ENCODE data around the gene CENPP.

Gene CENPP

DNA sequence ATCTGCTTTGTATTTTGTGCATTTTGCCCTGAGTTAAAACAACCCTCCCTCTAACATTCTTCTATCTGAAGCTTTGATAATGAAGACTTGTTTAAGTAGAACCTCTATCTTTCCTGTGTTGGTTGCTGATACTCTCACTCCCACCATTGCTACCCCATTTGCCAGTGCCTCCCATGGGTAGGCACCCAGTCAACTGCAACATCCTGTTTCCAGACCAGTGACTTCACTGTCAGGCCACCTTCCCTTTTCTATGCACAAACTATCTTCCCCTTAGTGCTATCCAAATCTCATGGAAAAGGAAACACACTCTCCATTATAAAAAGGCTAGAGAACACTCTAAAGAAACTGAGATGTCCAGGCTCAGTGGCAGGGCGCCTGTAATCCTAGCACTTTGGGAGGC is 26.6 kb upstream of the CENPP start:
- no peak for DNase-seq (ENCODE audit: low read depth, low spot score)
- no peak overlapping the region for H3K4me3 ChIP-seq
- no peak overlapping the region for H3K27ac ChIP-seq
- H3K9me3 ChIP-seq (ENCODE audit: low read depth, low read length): no peaks in the 10 kb centered on the region
- no peak overlapping the region for H3K9ac ChIP-seq (ENCODE audit: insufficient read length)
- peaks cover 76% of the 10 kb centered on the region for H3K36me3 ChIP-seq (ENCODE audit: insufficient read depth, low read length)
- TF ChIP-seq EZH2 (IDR thresholded peaks at IDR 0.05) (no peak), FOXP2 (optimal IDR thresholded peaks at IDR 0.05; ENCODE audit: control extremely low read depth, extremely low read length, insufficient read depth) (no peak), POLR2AphosphoS5 (IDR thresholded peaks at IDR 0.05; ENCODE audit: borderline replicate concordance, low read depth, low read length) (no peak)

DNA sequence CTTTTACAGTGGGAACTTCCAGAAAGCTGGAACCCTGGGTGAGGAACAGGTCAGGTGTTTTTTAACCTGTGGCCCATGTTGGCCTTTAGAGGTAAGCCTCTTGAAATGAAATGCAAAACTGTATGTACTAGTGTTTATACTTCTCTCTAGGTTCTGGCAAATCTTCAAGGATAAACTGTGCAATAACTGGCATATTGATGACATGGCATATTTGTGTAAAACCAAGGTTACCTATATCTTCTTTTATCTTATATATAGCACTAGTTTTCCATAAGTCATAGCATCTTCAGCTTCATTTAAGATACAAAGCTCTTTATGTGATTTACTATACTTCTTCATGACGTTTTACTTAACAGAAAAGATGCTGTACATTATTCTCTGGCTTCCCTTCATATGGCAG is 24.8 kb upstream of the CENPP start:
- peak overlapping the region; percentile 9 for H3K9ac ChIP-seq (ENCODE audit: insufficient read length)
- H3K4me3 ChIP-seq: no peak overlapping the region
- peaks cover 92% of the 10 kb centered on the region for H3K36me3 ChIP-seq (ENCODE audit: insufficient read depth, low read length)
- H3K9me3 ChIP-seq (ENCODE audit: low read depth, low read length): no peaks in the 10 kb centered on the region
- H3K27ac ChIP-seq: no peak overlapping the region
- TF ChIP-seq EZH2 (IDR thresholded peaks at IDR 0.05): no peak
- no peak for TF ChIP-seq FOXP2 (optimal IDR thresholded peaks at IDR 0.05; ENCODE audit: control extremely low read depth, extremely low read length, insufficient read depth)
- TF ChIP-seq POLR2AphosphoS5 (IDR thresholded peaks at IDR 0.05; ENCODE audit: borderline replicate concordance, low read depth, low read length): no peak
- DNase-seq (ENCODE audit: low read depth, low spot score): no peak

DNA sequence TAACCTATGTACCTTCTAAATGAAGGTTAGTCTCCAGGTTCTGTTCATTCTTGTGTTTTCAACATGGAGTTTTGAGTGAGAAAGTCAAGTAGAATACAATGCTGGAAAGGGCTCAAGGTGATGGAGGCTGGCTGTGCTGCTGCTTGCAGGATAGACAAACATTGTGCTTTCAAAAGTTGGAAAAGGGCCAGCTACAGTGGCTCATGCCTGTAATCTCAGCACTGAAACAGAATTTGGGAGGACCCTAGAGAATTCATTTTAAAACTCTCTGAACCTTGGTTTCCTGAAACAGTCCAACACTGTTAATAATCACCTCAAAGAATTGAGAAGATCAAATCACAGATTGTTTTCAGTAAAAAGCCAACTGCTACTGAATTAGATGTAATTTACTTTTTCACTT is 16.9 kb upstream of the CENPP start:
- Histone ChIP-seq H3K4me3 (no peak overlapping the region), H3K9me3 (ENCODE audit: low read depth, low read length) (no peaks in the 10 kb centered on the region), H3K9ac (ENCODE audit: insufficient read length) (no peak overlapping the region), H3K36me3 (ENCODE audit: insufficient read depth, low read length) (peaks cover 80% of the 10 kb centered on the region), H3K27ac (no peak overlapping the region)
- TF ChIP-seq EZH2 (IDR thresholded peaks at IDR 0.05) (no peak), POLR2AphosphoS5 (IDR thresholded peaks at IDR 0.05; ENCODE audit: borderline replicate concordance, low read depth, low read length) (no peak), FOXP2 (optimal IDR thresholded peaks at IDR 0.05; ENCODE audit: control extremely low read depth, extremely low read length, insufficient read depth) (no peak)
- DNase-seq (ENCODE audit: low read depth, low spot score): no peak

DNA sequence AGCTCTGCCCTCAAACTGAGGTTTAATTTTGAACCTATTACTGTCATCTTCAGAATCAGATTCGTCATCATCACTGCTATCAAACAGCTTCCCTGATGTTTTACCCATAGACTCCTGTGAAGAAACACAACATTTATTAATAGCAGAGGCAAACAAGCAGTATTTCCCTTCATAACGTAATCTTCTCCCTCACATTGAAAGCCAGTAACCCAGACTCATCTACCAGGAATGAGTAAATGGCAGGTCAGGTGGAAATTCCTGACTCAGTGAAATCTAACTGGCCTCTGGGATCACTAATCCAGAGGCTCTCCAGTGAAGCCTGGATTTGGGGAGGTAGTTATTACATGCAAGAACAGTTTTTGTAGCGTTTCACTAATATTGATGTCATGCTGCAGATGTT is 15.2 kb upstream of the CENPP start:
- no peaks in the 10 kb centered on the region for H3K9me3 ChIP-seq (ENCODE audit: low read depth, low read length)
- no peak for TF ChIP-seq FOXP2 (optimal IDR thresholded peaks at IDR 0.05; ENCODE audit: control extremely low read depth, extremely low read length, insufficient read depth)
- no peak for TF ChIP-seq EZH2 (IDR thresholded peaks at IDR 0.05)
- no peak for TF ChIP-seq POLR2AphosphoS5 (IDR thresholded peaks at IDR 0.05; ENCODE audit: borderline replicate concordance, low read depth, low read length)
- H3K9ac ChIP-seq (ENCODE audit: insufficient read length): no peak overlapping the region
- no peak overlapping the region for H3K27ac ChIP-seq
- H3K36me3 ChIP-seq (ENCODE audit: insufficient read depth, low read length): peaks cover 67% of the 10 kb centered on the region
- no peak overlapping the region for H3K4me3 ChIP-seq
- no peak for DNase-seq (ENCODE audit: low read depth, low spot score)

DNA sequence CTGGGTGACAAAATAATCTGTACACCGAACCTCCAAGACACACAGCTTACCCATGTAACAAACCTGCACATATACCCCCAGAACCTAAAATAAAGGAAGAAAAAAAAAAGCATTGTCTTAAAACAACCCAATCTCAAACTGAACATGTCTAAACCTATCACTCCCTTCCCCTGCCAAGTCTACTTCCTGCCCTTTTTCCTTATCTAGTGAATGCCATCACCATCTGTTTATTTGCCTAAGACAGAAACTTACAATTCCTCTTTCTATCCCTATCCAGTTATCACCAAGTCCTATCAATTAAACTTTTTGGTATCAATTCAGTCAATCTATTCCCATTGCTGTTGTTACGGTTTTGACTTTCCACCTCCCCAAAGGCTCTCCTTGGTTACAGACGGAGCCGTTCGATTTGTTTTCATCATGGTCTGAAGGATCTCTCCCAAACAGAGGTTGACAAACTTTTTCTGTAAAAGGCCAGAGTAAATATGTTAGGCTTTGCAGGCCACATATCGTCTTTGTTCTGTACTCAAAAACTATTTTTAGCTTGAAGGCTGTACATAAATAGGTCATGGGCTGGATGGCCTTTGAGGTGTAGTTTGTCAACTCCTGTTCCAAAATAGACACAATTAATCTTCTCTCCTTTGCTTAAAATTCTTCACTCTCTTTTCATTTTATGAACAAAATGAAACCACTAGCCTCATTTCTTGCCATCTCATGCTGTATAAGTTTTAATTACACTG is 12.7 kb upstream of the CENPP start:
- H3K9ac ChIP-seq (ENCODE audit: insufficient read length): no peak overlapping the region
- no peaks in the 10 kb centered on the region for H3K9me3 ChIP-seq (ENCODE audit: low read depth, low read length)
- no peak overlapping the region for H3K4me3 ChIP-seq
- no peak overlapping the region for H3K27ac ChIP-seq
- peaks cover 65% of the 10 kb centered on the region for H3K36me3 ChIP-seq (ENCODE audit: insufficient read depth, low read length)
- DNase-seq (ENCODE audit: low read depth, low spot score): no peak
- no peak for TF ChIP-seq EZH2 (IDR thresholded peaks at IDR 0.05)
- TF ChIP-seq FOXP2 (optimal IDR thresholded peaks at IDR 0.05; ENCODE audit: control extremely low read depth, extremely low read length, insufficient read depth): no peak

DNA sequence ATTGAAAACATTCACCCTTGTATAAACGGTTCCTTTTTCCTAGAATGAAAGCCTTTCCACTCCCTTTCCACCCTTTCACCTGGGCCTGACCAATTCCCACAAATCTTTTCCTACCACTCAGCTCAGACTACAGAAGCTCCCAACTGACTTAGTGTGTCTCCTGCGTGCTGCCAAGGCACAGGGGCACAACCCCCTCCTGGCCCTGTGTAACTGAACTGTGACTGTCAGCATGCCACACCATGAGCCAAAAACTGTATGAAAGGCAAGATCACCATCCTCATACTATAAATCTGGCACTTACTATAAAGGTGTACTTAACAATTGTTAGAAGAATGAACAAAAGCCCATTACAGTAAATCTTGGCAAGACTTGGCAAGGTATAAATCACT is 12.1 kb upstream of the CENPP start:
- TF ChIP-seq FOXP2 (optimal IDR thresholded peaks at IDR 0.05; ENCODE audit: control extremely low read depth, extremely low read length, insufficient read depth) (no peak), EZH2 (IDR thresholded peaks at IDR 0.05) (no peak), POLR2AphosphoS5 (IDR thresholded peaks at IDR 0.05; ENCODE audit: borderline replicate concordance, low read depth, low read length) (no peak)
- H3K27ac ChIP-seq: no peak overlapping the region
- no peak overlapping the region for H3K9ac ChIP-seq (ENCODE audit: insufficient read length)
- DNase-seq (ENCODE audit: low read depth, low spot score): no peak
- no peak overlapping the region for H3K4me3 ChIP-seq
- no peaks in the 10 kb centered on the region for H3K9me3 ChIP-seq (ENCODE audit: low read depth, low read length)
- peaks cover 66% of the 10 kb centered on the region for H3K36me3 ChIP-seq (ENCODE audit: insufficient read depth, low read length)

DNA sequence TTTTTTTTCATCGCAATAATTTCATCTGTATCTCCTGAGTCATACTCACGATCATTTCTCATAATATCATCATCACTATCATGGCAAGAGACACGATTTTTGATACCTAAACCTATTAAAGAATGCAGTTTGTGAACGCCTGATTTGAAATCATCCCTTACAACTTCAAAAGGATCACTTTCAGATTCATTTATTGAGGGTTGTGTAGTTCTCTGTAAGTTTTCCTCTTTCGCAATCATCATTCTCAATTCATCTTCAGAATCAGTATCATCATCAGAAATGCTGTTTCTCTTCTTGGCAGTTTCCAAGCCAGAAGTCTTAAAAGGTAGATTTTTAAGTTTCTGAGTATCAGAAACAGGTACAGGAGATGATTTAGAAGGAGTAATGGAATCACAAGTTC is 10.3 kb upstream of the CENPP start:
- H3K9ac ChIP-seq (ENCODE audit: insufficient read length): no peak overlapping the region
- no peak overlapping the region for H3K27ac ChIP-seq
- H3K4me3 ChIP-seq: no peak overlapping the region
- DNase-seq (ENCODE audit: low read depth, low spot score): no peak
- TF ChIP-seq FOXP2 (optimal IDR thresholded peaks at IDR 0.05; ENCODE audit: control extremely low read depth, extremely low read length, insufficient read depth): no peak
- TF ChIP-seq POLR2AphosphoS5 (IDR thresholded peaks at IDR 0.05; ENCODE audit: borderline replicate concordance, low read depth, low read length): no peak
- no peak for TF ChIP-seq EZH2 (IDR thresholded peaks at IDR 0.05)
- H3K9me3 ChIP-seq (ENCODE audit: low read depth, low read length): no peaks in the 10 kb centered on the region
- peaks cover 64% of the 10 kb centered on the region for H3K36me3 ChIP-seq (ENCODE audit: insufficient read depth, low read length)

DNA sequence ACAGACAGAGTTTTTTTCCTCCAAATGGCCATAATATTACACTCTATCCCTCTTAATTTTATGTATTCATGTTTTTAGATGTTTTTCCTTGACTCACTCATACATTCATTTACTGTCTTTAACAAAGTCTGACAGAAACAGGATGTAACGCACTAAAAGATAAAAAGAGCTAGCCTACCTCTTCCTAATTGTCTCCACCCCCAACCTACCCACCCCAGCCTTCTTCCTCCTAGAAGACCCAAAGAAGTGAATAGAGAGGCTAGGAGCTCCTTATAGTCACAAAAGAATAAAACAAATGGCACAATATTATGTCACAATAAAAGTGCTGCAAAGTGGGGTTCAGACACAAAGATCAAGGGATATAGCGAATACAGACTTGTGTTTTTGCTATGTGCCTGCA is 1.3 kb upstream of the CENPP start:
- TF ChIP-seq POLR2AphosphoS5 (IDR thresholded peaks at IDR 0.05; ENCODE audit: borderline replicate concordance, low read depth, low read length): no peak
- TF ChIP-seq FOXP2 (optimal IDR thresholded peaks at IDR 0.05; ENCODE audit: control extremely low read depth, extremely low read length, insufficient read depth): no peak
- TF ChIP-seq EZH2 (IDR thresholded peaks at IDR 0.05): no peak
- Histone ChIP-seq H3K4me3 (peak overlapping the region; percentile 96), H3K9ac (ENCODE audit: insufficient read length) (peak overlapping the region; percentile 96), H3K36me3 (ENCODE audit: insufficient read depth, low read length) (peaks cover 31% of the 10 kb centered on the region), H3K9me3 (ENCODE audit: low read depth, low read length) (no peaks in the 10 kb centered on the region), H3K27ac (no peak overlapping the region)
- DNase-seq (ENCODE audit: low read depth, low spot score): no peak

DNA sequence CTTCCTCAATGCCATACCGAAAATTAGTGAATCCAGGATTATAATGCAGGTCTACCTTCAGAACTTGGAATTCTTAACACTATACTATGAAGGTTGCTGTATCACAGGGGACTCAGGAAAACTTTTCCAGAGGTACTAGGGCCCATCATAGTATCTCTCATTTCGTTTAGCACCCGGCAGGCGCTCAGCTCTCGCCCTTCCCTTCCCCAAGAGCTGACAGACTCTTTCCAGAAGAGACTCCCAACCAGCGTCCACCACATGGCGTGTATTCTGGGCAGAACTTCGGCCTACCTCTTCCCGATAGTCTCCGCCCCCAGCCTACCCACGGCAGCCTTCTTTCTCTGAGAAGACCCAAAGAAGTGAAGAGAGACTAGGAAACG is 874 bp upstream of the CENPP start:
- peaks cover 26% of the 10 kb centered on the region for H3K36me3 ChIP-seq (ENCODE audit: insufficient read depth, low read length)
- peak overlapping the region; percentile 96 for H3K4me3 ChIP-seq
- no peak for TF ChIP-seq EZH2 (IDR thresholded peaks at IDR 0.05)
- no peak for TF ChIP-seq FOXP2 (optimal IDR thresholded peaks at IDR 0.05; ENCODE audit: control extremely low read depth, extremely low read length, insufficient read depth)
- TF ChIP-seq POLR2AphosphoS5 (IDR thresholded peaks at IDR 0.05; ENCODE audit: borderline replicate concordance, low read depth, low read length): no peak
- peak overlapping the region; percentile 96 for H3K9ac ChIP-seq (ENCODE audit: insufficient read length)
- no peak for DNase-seq (ENCODE audit: low read depth, low spot score)
- peak overlapping the region; percentile 92 for H3K27ac ChIP-seq
- no peaks in the 10 kb centered on the region for H3K9me3 ChIP-seq (ENCODE audit: low read depth, low read length)

All from SK-N-MC (cell line).